ENCODE measurements around the gene PLP2.
"Not testable (repeated sequence)": the region's sequence is repeated elsewhere in the genome, so short reads cannot be mapped to it uniquely, and the experiment has no call there.

The PLP2 gene

DNA sequence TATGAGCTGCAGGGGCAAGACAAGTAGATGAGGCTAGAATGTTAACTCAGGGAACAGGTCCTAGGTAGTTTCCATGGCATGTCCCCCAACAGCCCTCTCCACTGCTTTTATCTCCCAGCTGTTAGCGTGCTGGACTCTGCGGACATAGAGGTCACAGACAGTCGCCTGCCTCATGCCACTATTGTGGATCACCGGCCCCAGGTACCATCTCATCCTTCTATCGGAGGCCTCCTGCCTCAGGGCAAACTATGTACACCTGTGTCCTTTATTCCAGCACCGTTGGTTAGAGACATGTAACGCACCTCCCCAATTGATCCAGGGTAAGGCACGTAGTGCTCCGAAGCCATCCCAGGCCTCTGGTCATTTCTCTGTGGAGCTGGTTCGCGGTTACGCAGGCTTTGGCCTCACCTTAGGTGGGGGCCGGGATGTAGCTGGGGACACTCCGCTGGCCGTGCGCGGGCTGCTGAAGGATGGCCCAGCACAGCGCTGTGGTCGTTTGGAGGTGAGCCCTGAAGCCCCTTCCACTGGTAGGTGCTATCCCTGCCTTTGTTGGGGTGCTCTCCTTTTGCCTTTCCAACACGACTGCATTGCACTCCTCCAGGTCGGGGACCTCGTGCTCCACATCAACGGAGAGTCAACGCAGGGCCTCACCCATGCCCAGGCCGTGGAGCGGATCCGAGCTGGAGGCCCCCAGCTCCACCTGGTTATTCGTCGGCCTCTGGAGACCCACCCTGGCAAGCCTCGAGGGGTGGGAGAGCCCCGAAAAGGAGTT is 6.9 kb upstream of the PLP2 start:
- DNase-seq = no peak

DNA sequence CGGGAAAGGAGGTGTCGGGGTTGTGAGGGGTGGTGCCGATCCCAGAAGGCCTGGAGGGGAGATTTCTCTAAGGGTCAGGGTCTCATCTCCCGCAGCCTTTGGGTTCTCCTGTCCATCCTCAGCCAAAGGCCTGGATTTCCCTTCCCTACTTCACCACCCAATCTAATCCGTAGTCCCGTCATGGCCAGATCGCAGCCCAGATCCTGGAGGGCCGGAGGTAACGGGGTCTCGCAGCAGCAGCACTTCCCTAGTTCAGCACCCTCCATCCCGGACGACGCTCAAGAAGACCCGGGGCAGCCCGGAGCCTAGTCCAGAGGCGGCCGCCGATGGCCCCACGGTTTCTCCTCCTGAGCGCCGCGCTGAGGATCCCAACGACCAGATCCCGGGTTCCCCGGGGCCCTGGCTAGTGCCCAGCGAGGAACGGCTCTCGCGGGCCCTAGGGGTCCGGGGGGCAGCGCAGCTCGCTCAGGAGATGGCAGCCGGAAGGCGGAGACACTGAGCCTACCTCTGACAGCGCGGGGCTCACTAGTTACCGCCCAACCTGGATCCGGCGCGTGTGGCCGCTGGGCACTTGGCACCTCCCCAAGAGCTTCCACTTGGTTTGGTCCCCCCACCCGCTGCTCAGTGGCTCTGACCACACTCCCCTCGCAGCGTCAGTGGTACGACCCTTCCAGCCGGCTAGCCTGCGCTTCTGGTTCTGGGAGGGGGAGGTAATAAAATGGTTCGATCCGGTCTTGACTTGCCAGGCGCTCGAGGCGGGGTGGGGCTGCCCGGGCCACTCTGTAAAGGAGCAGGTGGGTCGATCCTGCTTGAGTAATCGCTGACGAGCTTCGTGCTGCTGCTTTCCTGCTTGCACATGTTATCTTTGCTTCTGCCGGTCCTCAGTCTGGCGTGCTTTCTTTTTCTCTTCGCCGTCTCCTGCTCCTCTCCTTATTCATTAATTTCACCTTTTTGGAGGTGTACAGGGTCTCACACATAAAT is 5.5 kb upstream of the PLP2 start:
- peak; percentile 83 for DNase-seq

DNA sequence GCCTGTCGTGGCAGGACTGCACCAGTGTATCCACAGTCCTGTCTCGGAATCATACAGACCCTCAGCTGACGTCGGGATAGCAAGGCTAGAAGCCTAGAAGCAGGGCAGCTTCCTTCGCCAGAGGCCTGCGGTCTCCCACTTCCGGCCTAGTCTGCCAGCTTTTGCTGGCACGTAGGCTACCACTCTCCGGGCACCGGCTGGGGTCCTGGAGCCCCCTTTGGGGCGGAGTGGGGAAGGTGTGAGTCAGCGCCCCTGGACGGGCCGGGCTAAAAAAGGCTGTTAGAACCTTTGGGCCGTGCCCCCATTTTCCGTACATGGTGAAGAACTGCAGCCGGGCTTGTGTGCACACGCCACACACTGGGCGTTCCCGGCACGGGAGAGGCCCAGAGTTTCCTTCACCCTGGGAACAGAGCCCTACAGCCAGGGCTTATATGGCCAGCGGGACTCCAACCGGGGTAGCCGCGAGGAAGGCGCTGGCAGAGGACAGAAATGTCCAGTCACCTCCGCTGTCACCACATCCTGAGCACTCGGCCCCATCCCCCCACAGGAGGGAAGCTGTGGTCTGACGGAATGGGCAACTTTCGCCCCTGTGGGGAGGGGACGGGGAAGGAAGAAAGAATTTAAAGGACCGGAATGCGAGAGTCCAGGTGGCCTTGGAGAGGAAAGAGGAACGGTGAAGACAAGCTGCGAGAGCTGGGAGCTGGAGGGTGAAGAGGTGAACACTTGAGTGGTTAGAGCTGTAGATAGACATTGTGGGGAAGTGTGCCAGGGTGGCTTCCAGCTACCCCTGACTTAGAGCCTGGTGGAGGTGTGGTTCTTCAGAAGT is 4.6 kb upstream of the PLP2 start:
- DNase-seq = peak; percentile 80

DNA sequence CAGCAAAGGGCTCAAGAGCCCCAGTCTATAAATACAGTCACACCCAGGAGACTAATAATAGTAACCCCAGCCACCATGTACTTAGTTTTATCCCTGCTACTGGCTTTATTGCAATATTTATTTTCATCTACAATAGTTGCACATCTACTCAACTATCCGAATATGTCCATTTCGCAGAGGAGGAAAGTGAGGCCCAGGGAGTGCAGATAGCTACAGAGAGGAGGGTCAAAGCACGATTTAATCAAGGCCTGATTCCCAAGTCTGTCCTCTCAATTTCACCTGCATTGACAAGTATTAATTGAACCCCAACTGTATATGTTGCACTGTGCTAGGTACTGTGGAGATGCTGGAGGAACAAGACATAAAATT is 4.0 kb upstream of the PLP2 start:
- no peak for DNase-seq

DNA sequence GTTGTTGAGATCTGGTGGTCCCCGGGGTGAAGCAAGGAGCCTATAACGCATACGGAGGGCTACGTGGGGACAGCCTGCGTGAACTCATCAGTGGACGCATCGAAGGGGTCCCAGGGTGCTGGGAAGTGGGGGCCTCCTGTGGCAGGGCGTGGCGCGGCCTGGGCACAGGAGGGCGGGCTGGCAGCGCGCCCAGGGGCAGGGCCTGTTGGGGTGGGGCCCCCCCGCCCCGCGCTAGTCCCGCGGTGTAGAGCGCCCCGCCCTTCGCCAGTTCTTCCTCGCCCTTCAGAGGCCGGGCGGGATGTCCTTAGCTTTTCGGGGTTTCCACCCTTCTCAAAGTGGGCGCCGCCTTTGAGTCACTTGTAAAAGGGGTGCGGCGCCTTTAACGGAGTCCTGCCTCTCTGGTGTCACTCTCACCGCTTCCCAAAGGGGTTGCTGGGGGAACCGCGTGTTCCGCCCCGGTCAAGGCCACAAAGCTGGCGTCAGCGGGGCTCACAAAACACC is 632 bp downstream of the PLP2 start:
- peak; percentile 78 for DNase-seq

DNA sequence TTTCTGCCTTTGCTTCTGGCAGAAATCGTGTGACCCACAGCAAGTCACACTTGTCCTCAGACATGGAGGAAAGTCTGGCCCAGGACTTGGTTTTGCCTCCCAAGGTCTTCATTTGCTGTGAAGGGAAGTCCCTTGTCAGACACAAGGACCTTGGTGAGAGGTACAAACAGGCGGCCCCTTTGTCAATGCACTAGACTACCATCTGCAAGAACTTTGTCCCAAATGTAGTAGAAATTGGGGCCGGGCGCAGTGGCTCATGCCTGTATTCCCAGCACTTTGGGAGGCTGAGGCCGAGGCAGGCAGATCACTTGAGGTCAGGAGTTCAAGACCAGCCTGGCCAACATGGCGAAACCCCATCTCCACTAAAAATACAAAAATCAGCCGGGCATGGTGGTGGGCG is 1.8 kb downstream of the PLP2 start:
- not testable (repeated sequence) for DNase-seq

DNA sequence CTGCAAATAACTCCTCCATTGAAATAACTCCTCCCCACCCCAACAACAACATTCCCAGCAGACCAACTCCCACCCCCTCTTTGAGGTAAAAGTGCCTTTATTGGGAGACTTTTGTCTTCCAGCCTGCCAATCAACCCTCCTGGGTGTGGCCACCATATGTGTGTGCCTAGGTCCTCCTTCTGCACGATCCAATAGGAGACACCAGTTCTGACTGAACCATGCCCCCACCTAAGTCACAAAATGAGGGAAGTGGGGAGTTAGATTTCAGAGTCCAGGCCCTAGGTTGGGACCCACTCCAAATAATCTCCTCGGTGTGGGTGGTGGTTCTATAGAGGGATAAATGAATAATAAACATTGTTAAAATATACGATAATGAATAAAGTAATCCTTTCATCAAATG is 3.0 kb downstream of the PLP2 start:
- DNase-seq = no peak

DNA sequence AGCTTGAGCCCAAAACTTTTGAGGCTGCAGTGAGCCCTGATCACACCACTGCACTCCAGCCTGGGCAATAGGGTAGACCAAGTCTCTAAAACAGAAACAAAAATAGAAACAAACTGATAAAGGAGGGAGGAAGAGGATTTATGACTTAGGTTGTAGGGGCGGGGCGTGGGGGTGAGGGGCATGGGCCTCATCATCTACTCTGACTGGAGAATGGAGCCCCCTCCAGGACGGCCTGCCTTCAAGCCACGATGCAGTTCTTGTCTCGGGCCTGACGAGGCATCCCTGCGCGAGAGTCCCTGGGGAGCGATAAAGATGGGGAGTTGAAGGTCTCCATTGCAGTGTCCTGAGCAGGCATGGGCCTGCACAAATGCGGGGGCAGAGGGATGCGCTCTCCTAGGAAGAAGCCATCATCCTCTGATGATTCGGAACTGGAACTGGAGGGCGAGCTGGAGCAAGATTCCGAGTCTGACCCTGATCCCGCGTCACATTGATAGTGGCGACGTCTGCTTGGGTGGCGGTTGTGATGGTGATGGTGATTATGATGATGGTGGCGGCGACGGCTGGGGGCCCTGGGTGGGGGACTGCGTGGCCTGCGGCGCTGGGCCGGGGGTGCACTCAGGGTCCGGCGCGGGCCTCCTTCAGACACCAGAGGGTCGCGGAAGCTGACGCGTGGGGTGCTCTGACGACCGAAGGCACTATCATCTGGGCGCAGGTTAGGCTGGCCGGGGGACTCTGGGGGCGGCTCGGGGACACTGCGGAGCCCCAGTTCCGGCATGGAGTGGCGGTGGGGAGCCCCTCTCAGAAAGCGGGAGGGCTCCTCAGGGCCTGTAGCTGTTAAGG is 4.0 kb downstream of the PLP2 start:
- DNase-seq = no peak

DNA sequence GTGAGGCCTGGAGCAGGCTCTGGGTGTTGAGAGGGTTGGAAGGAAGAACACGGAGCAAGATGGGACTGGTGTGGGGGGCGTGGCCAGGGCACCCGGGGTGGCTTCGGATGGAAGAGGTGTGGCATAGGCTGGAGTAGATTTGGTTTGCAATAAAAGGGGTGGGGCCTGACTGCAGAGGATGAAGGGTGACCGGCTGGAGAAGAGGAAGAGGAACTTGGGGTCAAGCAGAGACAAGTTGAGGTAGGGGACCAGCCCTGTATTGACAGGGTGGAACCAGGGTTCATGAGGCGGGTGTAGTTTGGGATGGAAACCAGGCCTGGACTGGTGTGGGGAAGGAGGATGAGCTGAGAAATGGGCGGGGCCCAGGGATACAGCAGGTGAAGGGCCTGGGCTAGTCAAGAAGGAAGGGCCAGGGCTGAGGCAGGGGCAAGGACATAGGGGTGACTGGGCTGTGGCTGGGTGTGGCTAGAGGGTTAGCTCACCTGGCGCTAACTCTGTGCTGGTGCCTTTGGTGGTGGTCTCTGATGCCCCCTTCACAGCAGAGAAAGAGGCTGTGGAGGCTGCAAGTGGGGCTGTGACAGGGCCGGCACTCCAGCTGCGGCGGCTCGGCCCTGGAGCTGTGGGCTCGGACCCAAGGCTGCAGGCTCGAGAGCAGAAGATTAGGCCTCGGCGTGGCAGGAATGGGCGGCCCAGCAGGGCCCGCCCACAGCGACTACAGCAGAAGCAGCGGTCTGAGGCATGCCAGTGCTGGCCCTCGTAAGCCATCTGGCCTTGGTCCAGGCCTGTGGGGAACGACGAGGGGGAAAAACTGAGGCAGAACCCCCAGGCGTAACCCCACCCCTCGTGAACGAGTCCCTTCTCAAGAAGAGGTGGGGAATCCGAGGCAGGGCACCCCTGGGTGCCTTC is 5.0 kb downstream of the PLP2 start:
- DNase-seq = no peak

DNA sequence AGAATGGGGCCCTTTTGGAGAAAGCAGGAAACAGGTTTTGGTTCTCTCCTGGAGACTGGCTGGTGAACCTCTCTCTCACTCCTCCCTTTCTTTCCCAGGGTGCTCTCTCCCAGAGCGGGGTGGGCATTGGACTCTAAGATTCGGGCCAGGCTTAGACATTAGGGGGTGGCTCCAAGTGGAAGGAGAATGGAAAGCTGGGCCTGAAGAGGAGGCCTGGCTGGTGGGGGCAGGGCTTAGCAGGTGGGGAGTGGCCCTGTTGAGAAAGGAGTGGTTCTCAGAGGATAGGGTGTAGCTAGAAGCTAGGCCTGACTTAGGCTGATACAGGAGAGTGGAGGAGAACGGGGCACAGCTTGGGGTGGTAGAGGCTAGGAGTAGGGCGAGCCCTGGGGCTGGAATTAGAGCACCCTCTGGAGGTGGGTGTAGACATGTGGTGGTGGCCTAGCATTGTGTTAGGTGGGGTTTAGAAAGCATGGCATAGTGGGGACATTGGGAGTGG is 5.7 kb downstream of the PLP2 start:
- DNase-seq = no peak

DNA sequence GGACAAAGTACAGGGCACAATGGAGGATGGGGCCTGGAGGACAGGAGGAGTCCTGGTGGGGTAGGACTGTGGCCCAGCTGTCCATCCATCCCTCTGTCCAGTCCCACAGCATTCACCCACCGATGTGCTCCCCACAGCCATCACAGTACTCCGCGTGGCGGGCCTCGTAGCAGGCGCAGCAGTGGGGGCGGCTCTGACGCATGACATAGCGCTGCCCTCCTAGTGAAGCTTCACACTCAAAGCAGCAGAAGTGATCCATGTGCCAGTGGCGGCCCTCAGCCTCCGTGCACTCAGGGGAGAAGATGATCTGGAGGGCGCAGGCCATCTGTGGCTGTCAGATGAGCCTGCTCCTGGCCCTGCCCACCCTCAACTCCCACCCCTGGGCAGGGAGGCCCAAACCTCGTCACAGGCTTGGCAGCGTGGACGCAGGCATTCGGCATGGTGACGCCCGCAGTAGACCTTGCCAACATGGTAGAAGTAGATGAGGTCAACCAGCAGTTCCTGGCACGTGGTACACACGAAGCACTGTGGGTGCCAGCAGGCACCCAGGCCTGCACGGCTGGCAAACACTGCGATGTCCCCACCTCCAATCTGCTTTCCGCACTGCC is 6.3 kb downstream of the PLP2 start:
- no peak for DNase-seq

DNA sequence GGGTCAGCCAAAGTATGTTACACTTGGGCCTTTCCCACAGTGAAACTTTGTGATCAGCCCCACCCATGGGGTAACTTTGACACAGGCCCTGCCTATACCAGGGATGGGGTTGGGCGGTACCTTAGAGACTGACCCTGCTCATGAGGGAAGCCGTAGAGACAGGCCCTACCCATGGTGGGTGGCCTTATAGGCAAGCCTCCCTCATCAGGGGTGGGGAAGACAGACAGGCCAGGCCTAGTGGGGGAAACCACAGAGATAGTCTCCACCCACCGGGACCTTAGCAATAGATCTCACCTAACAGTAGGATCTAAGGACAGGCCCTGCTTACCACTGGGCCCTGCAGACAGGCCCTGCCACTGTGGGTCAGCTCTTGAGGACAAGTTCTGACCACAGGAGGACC is 6.8 kb downstream of the PLP2 start:
- DNase-seq = no peak

DNA sequence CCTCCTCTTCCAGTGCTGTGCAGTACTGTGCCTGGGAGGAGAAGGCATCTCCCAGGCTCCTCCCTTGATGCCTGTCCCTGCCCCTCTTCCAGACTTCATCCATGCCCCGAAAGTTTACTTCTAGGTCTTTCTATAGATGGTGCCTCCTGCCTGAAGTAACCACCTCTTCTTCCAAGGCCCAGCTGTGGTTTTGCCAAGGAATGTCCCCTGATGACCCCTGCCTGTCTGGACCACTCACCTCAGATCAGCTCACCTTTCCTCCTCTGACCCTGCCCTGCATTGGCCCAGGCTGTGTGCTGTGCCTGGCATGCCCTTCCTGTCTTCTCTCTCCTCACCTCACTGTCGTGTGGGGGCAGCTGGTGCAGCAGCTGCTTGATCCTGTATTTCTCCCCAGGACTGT is 7.7 kb downstream of the PLP2 start:
- DNase-seq = no peak

DNA sequence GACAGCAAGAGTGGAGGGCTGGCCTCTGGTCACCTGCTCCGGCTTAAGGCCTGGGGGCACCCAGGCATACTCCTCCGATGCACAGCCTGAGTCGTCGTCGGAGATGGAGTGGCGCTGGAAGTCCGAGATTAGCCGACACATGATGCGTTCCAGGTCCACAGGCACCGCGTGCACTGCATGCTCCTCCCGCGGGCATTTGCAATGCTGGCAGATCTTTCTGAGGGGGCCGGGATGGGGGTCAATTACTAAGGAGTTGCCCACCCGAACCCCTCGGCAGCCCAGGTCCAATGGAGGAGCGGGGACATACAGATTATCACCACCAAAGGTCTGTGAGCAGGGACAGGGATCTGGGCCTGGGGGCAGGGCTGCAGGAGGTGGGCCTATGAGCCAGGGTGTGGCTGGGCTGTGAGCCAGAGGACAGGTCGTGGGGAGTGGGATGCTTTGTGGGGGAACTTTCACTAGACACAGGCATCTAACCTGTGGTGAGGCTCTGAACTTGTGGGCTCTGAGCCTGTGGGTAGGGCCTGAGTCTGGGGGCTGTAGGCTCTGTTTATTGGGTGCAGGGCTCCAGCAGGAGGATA is 12.1 kb downstream of the PLP2 start:
- DNase-seq = no peak

DNA sequence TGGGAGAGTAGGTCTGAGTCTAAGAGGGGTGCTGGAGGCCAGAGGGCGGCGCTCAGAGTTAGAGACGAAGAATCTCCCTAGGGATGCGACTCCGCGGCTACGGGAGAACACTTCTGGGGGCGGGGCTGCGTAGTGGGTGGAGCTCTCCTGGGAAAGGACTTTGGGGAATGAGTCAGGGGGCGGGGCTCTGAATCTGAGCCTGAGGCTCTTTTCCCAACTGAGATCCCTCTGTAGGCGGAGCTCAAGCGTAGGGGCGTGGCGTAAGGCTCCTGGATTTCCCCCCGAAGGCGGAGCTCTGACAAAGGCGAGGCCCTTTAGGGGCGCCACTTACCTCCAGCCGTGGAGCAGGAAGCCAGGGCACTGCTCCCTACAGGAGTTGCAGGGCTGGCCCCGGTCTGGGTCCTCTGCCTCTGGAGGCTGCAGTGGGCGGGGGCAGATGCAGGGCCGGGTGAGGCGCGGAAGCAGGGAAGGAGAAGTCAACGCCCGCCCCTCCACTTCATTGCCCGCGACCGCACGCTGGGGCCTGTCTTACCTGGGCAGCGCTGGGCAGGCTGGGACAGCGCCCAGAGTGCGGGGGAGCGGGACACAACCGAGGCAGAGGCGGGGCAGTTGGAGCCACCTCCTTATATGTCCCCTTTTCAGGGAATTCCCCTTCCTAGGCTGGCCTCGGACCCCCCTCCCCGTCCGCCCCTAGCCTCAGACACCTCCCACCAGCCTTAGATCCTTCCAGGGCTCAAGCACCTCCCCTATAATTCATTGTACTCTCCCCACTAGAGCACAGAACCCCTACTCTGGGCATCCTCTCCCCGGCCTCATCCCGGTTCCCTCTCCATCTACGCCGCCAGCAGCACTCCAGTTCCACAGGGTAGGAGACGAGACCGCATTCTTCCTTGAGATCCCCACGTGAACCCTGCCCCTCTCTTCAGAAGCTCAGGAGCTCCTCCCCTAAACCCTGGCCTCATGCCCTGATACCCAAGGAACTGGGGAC is 12.9 kb downstream of the PLP2 start:
- DNase-seq = peak; percentile 49

DNA sequence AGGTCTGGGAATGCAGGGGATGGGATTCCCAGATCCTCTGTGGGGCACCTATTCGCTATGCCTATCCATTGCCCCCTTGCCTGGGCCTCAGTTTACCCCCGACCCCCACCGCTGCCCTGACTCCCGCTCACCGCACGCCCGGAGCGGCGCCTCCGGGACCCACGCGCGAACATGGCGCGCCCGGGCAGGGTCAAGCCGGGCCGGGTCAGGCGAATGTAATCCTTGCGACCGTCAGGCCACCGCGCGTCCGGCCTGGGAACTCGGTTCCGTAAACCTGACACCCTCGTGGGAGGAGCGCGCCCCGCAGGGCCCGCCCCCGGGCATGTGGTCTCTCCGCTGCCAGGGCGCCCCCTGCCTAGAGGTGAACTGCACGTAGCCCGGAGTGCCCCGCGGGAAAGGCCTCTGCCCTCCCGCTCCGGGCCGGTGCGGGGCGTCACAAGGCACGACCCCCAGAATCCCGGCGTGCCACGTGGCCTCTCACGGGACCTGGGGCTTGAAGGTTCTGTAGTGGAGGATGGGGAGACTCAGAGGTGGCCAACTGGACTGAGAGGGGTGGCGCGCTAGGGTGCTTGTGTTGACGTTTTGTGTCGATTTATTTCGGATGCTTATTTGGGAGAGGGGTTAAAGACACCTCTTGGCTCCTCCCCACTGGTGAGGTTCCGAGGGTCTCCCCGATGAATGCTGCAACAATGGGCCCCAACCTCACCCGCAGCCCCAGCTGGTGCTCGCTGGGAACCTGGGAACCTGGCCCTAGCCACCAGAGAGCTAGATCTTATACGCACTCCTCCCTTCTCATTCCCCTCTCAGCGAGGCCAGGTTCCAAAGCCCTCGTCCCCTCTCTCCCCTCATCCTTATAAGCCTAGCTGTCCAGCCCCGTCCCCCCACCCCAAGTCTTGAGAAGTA is 14.7 kb downstream of the PLP2 start, which contains the start of gene PRICKLE3:
Gene PRICKLE3, minus strand, starts transcription at position 249 of the 903 bp plus-strand sequence. Its CDS starts 76 bp downstream, at position 173.
- DNase-seq = peak; percentile 79

DNA sequence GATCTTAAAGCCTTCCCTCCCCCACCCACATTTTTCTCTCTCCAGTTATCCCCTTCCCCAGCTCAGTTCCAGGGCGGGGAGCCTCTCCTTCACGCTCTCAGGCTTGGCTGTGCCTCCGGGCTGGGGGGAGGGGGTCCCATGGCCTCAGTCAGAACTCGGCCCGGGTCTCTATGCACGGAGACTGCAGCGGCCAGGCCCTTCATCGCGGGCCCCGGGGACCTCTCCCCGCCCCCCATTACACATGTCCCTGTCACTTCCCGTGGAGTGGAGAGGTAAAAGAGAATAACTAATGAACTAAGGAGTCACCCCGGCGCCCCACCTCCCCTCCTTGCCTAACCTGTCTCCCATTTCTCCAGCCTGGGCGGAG is 15.3 kb downstream of the PLP2 start:
- no peak for DNase-seq
